GM21515 (cell line): ENCODE results near the gene CDC23.
"Not testable (repeated sequence)": the region's sequence is repeated elsewhere in the genome, so short reads cannot be mapped to it uniquely, and the experiment has no call there.

Experiments used
- ATAC-seq: cut with Tn5 transposase; IDR thresholded peaks from one replicate; pipeline ENCODE4 v1.9.1; 2021; ENCODE audit not compliant: unreplicated experiment

The CDC23 gene, protein sequence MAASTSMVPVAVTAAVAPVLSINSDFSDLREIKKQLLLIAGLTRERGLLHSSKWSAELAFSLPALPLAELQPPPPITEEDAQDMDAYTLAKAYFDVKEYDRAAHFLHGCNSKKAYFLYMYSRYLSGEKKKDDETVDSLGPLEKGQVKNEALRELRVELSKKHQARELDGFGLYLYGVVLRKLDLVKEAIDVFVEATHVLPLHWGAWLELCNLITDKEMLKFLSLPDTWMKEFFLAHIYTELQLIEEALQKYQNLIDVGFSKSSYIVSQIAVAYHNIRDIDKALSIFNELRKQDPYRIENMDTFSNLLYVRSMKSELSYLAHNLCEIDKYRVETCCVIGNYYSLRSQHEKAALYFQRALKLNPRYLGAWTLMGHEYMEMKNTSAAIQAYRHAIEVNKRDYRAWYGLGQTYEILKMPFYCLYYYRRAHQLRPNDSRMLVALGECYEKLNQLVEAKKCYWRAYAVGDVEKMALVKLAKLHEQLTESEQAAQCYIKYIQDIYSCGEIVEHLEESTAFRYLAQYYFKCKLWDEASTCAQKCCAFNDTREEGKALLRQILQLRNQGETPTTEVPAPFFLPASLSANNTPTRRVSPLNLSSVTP

DNA sequence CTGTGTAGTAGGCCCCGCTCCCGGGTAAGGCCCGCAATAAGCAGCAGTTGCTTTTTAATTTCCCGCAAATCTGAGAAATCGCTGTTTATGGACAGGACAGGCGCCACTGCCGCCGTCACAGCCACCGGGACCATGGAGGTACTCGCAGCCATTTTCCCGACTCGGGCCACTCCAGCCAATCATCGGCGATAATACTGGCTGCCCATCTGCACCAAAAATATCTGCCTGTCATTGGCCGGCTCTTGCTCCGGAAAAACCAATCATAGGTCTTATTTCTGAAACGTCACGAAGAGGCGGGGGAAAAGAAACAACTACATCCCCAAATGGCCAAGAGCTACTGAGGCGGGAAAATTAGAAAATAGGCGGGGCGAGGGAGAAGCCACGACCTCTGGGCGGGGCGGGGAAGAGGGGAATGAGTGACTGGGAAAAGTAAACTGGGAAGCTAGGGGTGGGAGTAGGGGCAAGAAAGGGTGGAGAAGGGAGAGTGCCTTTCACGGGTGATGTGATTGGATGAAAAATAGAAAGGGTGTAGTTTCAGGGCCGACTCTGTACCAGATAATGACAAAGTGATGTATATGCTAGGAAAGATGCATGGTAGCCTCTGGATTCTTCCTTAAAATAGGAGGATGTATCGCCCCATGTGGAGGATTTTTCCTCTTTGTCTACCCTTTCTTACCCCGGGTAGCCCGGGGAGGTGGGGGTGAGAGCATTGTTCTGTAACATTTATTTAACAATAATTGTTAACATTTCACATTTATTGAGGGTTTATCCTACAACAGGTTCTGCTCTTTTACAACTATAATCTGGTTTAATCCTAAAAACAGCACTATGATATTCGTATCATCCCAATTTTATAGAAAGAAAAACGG lies at the start of gene CDC23:
CDC23 (minus strand) TSS at position 163 of the 869 bp plus-strand sequence; CDS start at position 152, 11 bp downstream.
- peak; percentile 94 for ATAC-seq

DNA sequence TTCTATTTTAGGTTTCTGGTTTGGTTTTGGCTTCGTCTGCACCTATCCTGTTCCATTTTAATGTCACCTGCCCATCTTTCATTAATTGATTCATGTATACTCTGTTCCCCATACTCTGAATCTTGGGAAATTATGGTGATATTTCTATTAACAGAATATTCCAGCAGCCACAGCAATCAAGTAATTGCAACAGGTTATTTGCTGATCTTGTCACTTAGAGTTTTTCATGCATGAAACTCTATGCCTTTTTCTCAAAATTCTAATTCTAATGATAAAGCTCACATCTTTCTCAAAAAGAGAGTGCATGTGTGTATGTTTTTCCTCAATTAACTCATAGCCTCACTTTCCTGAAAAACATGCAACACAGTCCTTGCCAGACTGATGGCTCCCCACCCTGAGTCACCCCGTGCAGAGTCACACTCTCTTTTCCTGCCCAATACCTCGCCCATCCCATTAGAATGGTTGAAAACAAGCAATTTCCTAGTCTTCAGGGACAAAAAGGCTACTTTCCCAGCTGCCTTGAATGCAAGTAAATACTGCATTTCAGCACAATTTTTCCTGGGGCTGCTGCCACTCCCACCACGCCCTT lies 45.7 kb upstream of the CDC23 start:
- no peak for ATAC-seq

DNA sequence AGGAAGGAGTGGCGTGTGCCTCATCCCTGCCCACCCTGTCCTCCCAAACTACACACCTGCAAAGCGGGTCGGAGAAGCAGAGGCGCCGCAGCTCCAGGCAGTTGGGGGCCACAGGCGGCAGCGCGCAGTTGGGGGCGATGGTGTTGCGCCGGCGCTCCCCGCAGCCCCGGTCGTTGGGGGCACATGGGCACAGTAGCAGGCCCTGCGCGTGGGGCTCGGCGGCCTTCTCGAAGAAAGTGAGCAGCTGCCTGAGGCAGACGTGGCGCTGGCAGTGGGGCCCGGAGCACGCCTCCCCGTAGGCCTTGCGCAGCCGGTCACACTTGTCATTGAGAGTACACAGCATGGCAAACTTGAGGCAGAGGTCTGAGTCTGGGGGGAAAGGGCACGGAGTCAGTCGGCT lies 44.5 kb upstream of the CDC23 start:
- ATAC-seq = no peak

DNA sequence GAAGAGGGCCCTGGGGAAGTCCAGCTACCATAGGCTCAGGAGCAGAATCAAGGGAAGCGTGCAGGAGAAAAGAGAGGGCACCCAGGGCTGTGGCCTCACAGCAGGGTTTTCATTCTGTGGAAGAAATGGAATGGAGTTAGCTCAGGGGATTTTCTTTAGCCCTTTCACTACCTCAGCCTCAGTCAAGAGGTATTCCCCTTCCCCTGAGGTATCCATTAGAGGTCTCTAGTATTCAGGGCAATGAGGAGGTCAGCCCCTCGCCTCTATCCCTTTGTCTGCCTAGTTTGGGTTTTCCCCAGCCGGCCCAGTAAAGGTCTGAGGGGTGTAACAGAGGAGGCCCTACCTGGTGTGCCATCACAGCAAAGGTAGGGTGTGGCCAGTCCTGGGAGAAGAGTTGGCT lies 39.8 kb upstream of the CDC23 start:
- ATAC-seq = no peak

DNA sequence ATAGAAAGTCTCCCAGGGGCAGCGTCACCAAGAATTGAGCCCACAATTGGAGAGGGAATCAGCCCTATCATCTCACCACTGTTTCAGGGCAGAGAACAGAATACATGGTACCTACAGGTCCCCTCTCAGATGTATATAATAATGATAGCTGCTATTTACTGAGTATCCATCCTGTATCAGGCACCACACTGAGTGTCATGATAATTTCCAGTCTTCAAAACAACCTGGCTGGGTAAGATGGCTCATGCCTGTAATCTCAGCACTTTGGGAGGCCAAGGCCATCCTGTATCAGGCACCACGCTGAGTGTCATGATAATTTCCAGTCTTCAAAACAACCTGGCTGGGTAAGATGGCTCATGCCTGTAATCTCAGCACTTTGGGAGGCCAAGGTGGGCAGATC lies 34.7 kb upstream of the CDC23 start:
- not testable (repeated sequence) for ATAC-seq

DNA sequence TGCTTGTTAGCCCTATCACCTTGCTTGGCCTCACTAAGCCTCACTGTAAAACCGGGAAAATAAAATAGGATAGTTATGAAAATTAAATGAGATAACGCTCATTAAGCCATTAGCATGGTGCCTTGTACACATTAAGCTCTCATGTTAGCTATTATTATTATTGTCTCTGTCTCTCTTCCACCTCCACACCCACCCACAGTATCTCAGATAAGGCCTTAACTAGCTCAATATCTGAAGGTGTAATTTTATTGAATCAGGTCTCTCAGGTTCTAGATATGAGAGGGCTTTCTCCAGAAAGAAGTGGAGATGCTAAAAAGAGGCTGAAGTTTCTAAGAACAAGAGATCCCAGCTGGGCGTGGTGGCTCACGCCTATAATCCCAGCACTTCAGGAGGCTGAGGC lies 33.7 kb upstream of the CDC23 start:
- no peak for ATAC-seq

DNA sequence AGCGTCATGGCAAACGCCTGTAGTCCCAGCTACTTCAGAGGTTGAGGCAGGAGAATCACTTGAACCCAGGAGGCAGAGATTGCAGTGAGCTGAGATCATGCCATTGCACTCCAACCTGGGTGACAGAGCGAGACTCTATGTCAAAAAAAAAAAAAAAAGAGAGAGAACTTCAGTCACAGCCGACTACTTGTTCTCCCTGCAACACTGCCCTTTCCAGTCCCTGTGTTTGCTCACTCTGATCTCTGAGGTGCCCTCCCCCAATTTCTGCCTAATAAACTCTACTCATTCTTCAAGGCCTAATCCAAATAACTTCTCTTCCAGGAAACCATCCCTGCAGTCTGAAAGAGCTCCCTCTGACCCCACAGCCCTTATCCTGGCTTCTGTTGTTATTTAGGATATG lies 33.2 kb upstream of the CDC23 start:
- ATAC-seq = no peak

DNA sequence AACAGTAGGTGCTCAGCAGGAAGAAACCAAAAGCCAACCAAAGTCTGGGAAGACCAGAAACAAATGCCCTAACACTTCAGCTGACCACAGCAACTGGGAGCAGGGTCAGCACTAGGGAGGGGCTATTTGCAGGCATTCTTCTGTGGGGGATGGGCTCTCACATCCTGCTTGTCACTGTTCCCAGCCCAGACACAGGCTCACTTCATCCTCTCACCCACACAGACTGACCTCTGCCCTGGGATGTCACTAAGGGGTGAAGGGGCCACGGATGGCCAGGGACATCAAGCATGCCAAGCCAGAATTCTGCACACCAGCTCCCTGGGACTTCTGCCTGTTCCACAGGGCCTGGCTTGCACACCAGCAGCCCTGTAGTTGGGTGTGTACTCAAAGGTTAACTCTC lies 32.6 kb upstream of the CDC23 start:
- ATAC-seq = no peak

DNA sequence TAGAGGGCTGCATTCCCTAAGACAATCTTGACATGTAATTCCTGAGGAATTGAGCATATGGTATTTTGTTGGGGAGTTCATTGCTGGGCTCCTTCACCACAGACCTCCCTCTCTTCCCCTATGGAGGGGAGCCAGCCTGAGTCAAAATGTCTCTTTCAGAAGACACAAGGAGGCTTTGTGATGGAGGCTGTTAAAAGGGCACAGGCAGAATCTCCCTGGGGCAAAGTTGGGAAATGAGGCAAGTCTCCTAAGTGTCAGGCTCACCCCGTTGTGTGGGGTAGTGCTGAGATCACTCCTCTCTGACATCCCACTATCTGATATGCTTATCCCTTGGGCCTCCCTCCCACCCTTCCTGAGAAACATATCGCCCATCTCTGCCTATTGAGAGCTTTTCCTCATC lies 30.7 kb upstream of the CDC23 start:
- ATAC-seq = no peak

DNA sequence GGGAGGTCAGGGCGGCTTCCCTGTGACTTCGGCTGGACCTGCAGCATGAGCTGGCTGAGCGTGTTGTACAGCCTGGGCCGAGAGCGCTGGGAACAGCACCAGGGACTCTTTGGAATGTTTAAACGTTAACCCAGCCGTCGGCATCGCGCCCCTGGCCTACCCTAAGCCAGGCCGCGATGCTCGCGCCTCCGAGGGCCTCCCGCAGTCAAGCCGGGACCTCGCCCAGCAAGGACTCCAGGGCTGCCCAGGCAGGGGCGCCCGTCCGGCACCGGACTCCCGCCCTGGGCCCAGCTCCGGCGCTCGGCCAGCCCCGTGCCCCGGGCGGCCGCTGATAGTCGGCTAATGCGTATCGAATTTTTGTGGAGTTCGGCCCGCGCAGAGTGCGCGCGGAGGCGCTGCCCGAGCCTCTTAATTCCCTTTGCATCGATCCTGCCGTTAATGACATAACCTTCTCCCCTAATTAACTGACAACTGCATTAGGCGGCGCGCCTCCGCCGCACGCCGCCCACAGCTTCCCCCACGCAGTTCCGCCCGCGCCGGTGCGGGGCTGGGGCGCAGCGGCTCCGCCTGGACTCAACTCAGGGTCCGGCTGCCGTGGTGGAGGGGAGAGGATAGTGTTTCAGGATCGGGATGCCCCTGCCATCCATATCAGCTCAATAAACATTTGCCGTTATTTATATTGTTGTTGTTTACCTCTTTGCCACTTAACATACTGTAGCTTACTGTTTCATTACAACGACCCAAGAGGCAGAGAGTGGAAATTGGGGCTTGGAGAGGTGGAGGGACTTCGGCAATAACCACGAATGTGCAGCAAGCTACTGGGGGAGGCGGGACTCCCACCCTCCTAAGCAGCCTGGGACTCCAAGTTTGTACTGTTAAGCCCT lies 28.8 kb upstream of the CDC23 start:
- ATAC-seq = no peak

DNA sequence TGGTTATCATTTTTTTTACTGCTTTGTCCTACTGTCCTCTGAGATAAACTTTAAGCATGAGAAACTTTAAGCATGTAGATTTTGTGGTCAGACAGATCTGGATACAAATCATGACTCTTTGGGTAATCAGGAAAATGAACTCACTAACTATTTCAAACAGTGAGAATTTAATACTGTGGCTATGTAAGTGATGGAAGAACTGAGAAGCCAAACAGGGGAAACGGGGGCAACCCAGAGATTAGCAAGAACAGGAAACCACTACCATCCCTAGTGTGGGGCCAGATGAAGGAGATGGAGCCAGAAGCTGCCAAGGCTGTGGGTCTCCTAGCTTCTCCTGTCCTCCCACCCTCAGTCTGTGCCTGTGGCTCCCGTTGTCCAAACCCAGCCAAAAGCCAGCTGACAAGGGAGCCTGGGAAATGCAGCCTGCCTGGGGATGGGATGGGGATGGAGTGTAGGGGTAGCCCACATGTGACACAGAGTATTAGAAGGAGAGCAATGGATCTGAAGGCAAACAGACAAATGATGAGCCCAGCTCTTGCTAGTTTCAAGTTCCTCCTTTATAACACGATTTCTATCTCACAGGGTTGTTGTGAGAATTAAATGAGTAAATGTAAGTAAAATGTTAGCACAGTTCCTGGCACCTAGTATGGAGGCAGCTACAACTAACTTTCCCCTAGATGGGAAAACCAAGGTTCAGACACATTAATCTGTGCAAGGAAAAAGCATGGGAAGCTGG lies 27.7 kb upstream of the CDC23 start:
- ATAC-seq = no peak

DNA sequence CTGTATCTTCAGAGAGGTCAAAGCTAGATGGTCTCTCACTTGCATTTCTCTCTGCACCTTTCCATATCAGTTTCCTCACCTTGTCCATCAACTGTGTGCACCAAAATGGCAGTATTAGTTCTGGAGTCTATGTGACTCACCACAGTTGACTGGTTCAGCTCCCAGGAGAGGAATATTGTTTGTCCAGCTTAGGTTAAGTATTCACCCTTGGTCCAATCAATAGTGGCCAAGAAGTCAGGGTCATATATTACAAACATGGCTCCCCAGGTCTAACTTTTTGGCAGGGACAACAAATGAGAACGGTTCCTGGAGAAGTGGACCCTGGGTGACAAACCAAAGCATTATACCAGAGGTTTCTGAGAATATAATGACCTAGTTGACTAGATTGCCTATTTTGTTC lies 24.9 kb upstream of the CDC23 start:
- no peak for ATAC-seq

DNA sequence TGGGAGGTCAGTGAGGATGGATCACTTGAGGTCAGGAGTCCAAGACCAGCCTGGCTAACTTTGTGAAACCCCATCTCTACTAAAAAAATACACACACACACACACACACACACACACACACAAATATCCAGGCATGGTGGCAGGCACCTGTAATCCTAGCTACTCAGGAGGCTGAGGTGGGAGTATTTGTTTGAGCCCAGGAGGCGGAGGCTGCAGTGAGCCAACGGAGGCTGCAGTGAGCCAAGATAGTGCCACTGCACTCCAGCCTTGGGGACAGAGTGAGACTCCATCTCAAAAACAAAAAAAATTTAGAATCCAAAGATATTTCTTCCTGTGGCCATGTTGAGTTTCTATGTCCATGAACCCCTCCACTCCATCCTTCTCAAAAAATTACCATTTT lies 21.5 kb upstream of the CDC23 start:
- ATAC-seq = no peak

DNA sequence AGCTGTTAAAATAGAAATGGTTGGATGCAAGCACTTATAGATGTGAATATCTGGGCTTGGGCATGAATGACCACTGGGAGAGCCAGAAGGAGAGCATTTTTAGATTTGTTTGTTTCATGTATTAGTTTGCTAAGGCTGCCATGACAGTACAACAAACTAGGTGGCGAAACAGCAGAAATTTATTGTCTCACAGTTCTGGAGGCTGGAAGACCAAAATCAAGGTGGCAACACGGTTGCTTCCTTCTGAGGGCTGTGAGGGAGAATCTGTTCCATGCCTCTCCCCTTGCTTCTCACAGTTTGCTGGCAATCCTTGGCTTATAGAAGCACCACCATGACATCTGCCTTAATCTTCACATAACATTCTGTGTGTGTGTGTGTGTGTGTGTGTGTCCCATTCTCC lies 20.2 kb upstream of the CDC23 start:
- no peak for ATAC-seq

DNA sequence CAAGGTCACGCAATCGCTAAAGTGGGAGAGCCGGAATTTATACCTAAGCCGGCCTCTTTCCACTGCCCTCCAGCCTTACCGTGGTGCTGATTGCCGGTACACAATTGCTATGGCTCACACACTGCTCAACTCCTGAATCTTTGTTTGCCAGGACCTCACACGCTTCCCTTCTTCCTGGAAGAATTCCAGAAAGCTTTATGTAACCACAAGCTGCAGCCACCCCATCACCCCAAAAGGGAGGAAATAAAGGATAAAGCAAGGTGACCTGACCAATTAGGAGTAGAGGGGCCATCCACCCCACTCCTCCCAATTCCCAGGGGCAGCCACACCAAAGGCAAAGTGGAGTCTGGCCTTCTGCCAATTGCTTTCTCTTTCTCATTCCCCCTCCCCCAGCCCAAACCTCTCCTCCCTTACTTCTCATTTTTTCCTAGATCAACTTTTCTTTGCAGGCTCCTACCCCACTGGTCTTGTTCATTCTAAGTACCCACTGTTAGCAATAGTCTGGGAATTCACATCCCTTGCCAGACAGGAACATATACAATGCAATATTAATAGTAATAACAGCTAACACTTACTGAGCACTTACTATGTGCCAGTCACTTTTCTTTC lies 18.0 kb upstream of the CDC23 start:
- ATAC-seq = no peak

DNA sequence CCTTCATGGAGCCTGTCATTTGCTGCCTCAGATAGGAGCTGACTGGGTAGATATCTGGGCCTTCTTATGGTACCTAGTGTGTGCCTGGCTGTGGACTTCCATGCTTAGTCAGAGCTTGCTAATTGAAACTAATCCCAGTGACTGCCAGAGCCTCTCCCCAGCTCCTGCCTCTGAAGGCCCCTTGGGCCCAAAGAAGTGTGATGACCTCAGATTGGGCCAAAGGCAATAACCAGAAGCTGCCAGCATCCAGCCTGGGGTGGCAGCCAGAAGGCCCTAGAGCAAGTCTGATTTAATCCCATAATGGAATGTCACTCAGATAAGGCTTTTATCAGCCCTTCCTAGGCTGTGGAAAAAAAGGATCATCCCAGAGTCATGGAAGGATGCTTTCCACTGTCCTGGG lies 17.1 kb upstream of the CDC23 start:
- no peak for ATAC-seq

DNA sequence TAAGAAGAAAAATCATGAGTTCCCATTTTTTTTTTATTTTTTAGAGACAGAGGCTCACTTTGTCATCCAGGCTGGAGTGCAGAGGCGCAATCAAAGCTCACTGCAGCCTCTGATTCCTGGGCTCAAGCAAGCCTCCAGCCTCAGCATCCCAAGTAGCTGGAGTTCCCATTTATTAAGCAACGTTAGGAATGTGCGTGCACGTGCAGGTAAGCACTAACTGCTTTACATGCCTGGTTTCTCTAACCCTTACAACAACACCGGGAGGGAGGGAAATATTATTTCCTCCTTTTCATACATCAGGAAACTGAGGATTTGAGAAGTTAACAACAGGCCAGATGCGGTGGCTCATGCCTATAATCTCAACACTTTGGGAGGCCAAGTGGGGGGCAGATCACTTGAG lies 16.3 kb upstream of the CDC23 start:
- no peak for ATAC-seq

DNA sequence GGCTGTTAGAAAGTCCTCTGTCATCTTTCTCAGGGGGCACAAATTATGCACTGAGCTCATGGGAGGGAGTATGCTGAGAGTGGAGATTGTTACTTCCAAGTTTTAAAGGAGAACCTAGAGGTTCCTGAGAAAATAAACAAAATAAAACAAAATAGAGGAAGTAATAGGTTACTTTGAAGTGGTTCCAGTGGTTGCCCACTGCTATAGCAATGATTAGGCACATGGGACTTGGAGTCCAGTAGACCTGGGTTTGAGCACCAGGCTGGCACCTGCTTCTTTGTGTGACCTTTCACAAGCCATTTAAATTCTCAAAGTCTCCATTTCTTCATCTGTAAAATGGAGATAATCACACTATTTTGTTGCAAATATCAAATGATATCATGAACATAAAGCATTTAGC lies 13.8 kb upstream of the CDC23 start:
- no peak for ATAC-seq

DNA sequence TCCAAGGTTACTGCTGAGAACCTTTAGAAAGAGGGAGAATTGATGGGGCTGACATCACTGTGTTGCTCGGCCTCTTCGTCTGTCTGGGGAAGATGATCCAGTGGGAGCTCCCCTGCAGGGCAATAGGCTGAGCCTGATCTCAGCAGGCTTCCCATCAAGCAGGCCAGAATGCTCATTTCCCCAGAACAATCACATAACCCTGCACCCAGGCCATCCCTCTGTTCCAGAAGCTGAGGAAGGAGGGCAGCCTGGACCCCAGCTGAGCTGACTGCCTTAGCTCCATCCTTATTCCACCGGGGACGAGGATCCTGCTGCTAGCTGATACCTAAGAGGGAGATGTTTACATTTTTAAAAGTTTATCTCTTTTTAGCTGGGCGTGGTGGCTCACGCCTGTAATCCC lies 11.6 kb upstream of the CDC23 start:
- ATAC-seq = no peak
